Nephron (organoid): ENCODE measurements around the gene DDX54.
"Not testable (repeated sequence)": the region's sequence is repeated elsewhere in the genome, so short reads cannot be mapped to it uniquely, and the experiment has no call there.

Experiments
- H3K27ac Mint-ChIP-seq, 3 experiments: 2 replicates each; pipeline ENCODE4 v1.8.0; 2020; ENCODE audit warnings: mixed read lengths in 3 of 3, mild to moderate bottlenecking in 2 of 3, moderate library complexity in 1 of 3
- H3K27me3 Mint-ChIP-seq: 2 replicates; pipeline ENCODE4 v1.8.0; 2021; ENCODE audit warnings: low read depth, mild to moderate bottlenecking, moderate library complexity, mixed read lengths
- H3K36me3 Mint-ChIP-seq: 2 replicates; pipeline ENCODE4 v1.8.0; 2020; ENCODE audit warnings: low read depth, mixed read lengths
- H3K4me1 Mint-ChIP-seq: 2 replicates; pipeline ENCODE4 v1.8.0; 2020; ENCODE audit warnings: mixed read lengths
- H3K4me3 Mint-ChIP-seq, 3 experiments: 2 replicates each; pipeline ENCODE4 v1.8.0; 2020; ENCODE audit warnings: mild to moderate bottlenecking in 3 of 3, mixed read lengths in 3 of 3, moderate library complexity in 2 of 3
- H3K9me3 Mint-ChIP-seq: 2 replicates; pipeline ENCODE4 v1.8.0; 2020; ENCODE audit warnings: mixed read lengths
- TF ChIP-seq, protein P1 (sequence below), 3 experiments: fragments of 200-600 bp; sonication (generic); IDR thresholded peaks; one replicate each; pipeline ENCODE4 v1.5.0; 2021; ENCODE audit warnings: antibody characterized with exemption in 3 of 3; ENCODE audit not compliant: unreplicated experiment in 3 of 3

Gene DDX54

DNA sequence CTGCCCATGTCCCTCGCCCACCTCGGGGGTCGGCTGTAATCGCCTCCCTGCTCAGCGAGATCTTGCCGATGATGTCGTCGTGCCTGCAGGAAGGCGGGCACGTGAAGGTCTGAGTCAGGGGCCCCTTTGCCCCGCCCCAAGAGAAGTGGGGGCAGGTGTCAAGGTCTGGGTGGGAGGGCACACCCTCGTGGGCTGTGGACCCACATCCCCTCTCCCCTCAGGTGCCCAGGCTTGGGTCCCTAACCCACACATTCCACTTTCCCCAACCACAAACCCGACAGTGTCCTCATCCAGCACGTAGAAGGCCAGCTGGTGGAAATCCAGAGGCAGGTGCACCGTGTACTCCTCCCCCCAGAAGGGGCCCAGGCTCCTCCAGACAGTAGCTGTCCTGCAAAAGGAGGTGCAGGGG, 57.5 kb downstream of the DDX54 start:
- H3K36me3 Mint-ChIP-seq: no peaks in the 10 kb centered on the region
- H3K9me3 Mint-ChIP-seq: peaks cover 15% of the 10 kb centered on the region
- TF ChIP-seq, protein P1, sequence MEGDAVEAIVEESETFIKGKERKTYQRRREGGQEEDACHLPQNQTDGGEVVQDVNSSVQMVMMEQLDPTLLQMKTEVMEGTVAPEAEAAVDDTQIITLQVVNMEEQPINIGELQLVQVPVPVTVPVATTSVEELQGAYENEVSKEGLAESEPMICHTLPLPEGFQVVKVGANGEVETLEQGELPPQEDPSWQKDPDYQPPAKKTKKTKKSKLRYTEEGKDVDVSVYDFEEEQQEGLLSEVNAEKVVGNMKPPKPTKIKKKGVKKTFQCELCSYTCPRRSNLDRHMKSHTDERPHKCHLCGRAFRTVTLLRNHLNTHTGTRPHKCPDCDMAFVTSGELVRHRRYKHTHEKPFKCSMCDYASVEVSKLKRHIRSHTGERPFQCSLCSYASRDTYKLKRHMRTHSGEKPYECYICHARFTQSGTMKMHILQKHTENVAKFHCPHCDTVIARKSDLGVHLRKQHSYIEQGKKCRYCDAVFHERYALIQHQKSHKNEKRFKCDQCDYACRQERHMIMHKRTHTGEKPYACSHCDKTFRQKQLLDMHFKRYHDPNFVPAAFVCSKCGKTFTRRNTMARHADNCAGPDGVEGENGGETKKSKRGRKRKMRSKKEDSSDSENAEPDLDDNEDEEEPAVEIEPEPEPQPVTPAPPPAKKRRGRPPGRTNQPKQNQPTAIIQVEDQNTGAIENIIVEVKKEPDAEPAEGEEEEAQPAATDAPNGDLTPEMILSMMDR (IDR thresholded peaks at IDR 0.05; ENCODE audit: unreplicated experiment in 3 of 3): no peak
- peaks cover 23% of the 10 kb centered on the region for H3K27me3 Mint-ChIP-seq
- no peaks in the 10 kb centered on the region for H3K4me1 Mint-ChIP-seq
- no peak overlapping the region for H3K4me3 Mint-ChIP-seq
- no peak overlapping the region for H3K27ac Mint-ChIP-seq

- Mint-ChIP-seq H3K9me3 (peaks cover 19% of the 10 kb centered on the region), H3K27me3 (peaks cover 39% of the 10 kb centered on the region), H3K27ac (no peak overlapping the region), H3K36me3 (no peaks in the 10 kb centered on the region), H3K4me3 (no peak overlapping the region), H3K4me1 (no peaks in the 10 kb centered on the region)
- TF ChIP-seq, protein P1 (IDR thresholded peaks at IDR 0.05; ENCODE audit: unreplicated experiment in 3 of 3): no peak
These were observed 64.5 kb downstream of the DDX54 start for GRCh38 chr12:113120670-113121370.

- Mint-ChIP-seq H3K9me3 (peaks cover 16% of the 10 kb centered on the region), H3K4me3 (no peak overlapping the region), H3K27ac (no peak overlapping the region), H3K27me3 (peaks cover 39% of the 10 kb centered on the region), H3K4me1 (no peaks in the 10 kb centered on the region), H3K36me3 (no peaks in the 10 kb centered on the region)
- TF ChIP-seq, protein P1 (IDR thresholded peaks at IDR 0.05; ENCODE audit: unreplicated experiment in 3 of 3): no peak
These were observed 65.2 kb downstream of the DDX54 start for GRCh38 chr12:113119980-113120669.

GRCh38 chr12:113118142-113118541, 67.1 kb downstream of the DDX54 start:
- H3K36me3 Mint-ChIP-seq: no peaks in the 10 kb centered on the region
- H3K27ac Mint-ChIP-seq: no peak overlapping the region
- H3K4me1 Mint-ChIP-seq: no peaks in the 10 kb centered on the region
- no peak overlapping the region for H3K4me3 Mint-ChIP-seq
- peaks cover 36% of the 10 kb centered on the region for H3K27me3 Mint-ChIP-seq
- H3K9me3 Mint-ChIP-seq: peaks cover 7% of the 10 kb centered on the region
- TF ChIP-seq, protein P1 (IDR thresholded peaks at IDR 0.05; ENCODE audit: unreplicated experiment in 3 of 3): no peak

DNA sequence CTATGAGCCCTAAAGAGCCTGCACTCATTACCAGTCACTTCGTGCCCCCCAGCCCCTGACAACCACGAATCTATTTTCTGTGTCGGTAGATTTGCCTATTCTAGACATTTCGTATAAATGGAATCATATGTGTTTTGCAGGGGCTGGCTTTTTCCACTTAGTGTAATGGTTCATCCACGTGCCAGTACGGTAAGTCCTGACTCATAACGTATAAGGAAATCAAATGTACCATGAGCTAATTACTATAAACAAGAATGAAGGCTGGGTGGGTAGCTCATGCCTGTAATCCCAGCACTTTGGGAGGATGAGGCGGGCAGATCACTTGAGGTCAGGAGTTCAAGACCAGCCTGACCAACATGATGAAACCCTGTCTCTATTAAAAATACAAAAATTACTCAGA, 67.6 kb downstream of the DDX54 start:
- H3K9me3 Mint-ChIP-seq, H3K4me3 Mint-ChIP-seq, H3K4me1 Mint-ChIP-seq, H3K36me3 Mint-ChIP-seq, H3K27ac Mint-ChIP-seq: not testable (repeated sequence)
- H3K27me3 Mint-ChIP-seq: peaks cover 32% of the 10 kb centered on the region

DNA sequence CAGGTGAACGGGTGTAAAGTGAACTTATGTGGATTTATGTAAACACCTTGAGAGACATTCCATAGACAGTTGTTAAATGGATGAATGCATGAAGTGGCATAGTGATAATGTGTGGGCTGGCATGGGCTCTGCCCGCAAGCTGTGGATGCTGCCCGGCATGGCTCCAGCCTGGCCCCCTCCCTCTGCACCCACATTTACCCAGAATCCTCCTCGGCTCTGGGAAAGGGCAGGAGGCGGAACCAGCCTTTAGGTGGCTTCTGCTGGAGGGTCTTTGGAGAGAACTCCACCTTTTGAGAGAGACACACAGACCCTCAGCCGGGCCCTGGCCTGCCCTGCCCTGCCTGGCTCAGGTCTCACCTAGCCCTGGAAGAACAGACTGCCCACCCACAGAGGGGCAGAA, 68.4 kb downstream of the DDX54 start:
- TF ChIP-seq, protein P1 (IDR thresholded peaks at IDR 0.05; ENCODE audit: unreplicated experiment in 3 of 3): no peak
- no peaks in the 10 kb centered on the region for H3K9me3 Mint-ChIP-seq
- H3K27ac Mint-ChIP-seq: no peak overlapping the region
- peaks cover 30% of the 10 kb centered on the region for H3K27me3 Mint-ChIP-seq
- no peaks in the 10 kb centered on the region for H3K36me3 Mint-ChIP-seq
- no peak overlapping the region for H3K4me3 Mint-ChIP-seq
- no peaks in the 10 kb centered on the region for H3K4me1 Mint-ChIP-seq
